ENCODE data around the gene MYO3B.
A peak's percentile ranks its signal among the peaks of the same experiment; 100 is the strongest.

MYO3B gene

DNA sequence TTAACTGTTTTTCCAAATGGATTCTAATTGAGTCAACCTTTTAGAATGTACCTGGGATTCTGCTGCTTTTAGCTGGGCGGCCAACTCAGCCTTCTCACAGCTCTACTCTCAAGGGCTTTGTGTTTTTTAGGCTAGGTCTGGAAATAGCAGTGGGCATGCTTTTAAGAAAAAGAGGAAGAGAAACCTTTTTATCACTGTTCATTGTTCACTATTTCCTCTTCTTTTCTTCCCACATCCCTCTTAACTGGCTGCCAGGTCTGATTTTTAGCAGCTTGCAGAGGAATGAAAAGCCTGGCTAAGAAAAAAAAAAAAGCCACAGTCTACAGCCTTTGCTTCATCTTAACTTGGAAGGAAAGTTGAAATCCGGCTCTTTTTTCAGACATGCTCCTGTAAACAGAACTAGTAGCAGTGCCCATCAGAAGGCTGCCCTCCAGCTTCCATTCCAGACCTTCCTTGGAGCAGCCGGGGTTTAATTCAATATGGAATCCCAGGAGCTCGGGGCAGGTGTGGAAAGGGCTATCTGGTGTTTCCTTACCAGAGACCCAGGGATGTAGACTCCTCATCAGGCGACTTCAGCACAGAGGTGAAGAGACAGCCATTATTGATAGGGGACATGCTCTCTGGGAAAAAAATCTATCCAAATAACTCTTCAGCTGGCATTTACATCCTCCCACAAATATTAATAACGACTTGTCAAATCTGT is 230.7 kb downstream of the MYO3B start:
- H3K27me3 ChIP-seq = no peaks in the 10 kb centered on the region
- no peaks in the 10 kb centered on the region for H3K4me1 ChIP-seq
- no peaks in the 10 kb centered on the region for H3K9me3 ChIP-seq
- no peaks in the 10 kb centered on the region for H3K36me3 ChIP-seq
- no peak overlapping the region for H3K4me3 ChIP-seq (ENCODE audit: low read depth, low read length)
- no peak for DNase-seq
- no peak for TF ChIP-seq CTCF (IDR thresholded peaks at IDR 0.05; ENCODE audit: low read depth, low read length)

DNA sequence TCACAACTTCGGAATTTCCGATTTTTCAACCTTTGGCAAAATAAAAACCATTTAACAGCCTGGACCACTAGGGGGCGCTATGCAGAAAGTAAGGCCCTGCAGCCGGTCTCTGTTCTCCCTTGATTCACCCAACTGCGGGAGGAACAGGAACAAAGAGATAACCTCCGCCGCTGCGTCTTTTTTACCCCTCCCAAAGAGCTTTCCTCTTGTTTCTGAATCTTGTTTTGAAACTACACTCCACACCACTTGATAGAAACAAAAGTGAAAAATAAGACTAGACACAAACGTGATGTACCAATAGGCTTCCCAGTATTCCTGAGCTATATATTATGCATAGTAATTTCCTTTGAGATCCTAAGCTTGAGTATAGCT is 231.2 kb downstream of the MYO3B start:
- TF ChIP-seq CTCF (IDR thresholded peaks at IDR 0.05; ENCODE audit: low read depth, low read length) = peak; percentile 72
- peak overlapping the region; percentile 31; the same call in 1 of the 2 replicates for H3K4me3 ChIP-seq (ENCODE audit: low read depth, low read length)
- DNase-seq = peak; percentile 58

DNA sequence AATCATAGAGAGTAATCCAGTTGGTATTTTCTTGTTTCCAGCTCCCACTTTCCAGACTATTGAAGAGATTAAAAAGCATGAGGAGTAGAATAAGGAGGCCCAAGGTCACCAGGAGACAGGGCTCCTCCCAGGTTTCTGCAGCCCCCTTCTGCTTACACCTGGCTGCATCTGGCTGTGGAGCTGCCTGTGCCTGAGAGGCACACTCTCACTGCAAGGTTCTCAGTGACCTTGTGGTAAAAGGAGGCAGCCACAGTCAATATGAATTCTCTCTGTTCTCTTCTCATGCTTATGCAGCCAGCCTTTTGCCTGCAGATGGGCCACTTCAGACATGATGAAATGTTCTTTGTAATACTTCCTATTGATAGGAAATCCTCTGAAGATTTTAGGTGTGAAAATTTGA is 233.7 kb downstream of the MYO3B start:
- H3K36me3 ChIP-seq = no peaks in the 10 kb centered on the region
- no peaks in the 10 kb centered on the region for H3K9me3 ChIP-seq
- no peaks in the 10 kb centered on the region for H3K27me3 ChIP-seq
- no peak overlapping the region for H3K4me3 ChIP-seq (ENCODE audit: low read depth, low read length)
- H3K4me1 ChIP-seq = no peaks in the 10 kb centered on the region
- no peak for DNase-seq
- TF ChIP-seq CTCF (IDR thresholded peaks at IDR 0.05; ENCODE audit: low read depth, low read length) = no peak

More for the DNA sequence above, 231.2 kb downstream of the MYO3B start:
- Histone ChIP-seq H3K36me3 (no peaks in the 10 kb centered on the region), H3K27me3 (no peaks in the 10 kb centered on the region), H3K4me1 (no peaks in the 10 kb centered on the region), H3K9me3 (no peaks in the 10 kb centered on the region)

GRCh38 chr2:170420961-170421687 is 243.2 kb downstream of the MYO3B start:
- no peak for DNase-seq
- Histone ChIP-seq H3K9me3 (no peaks in the 10 kb centered on the region), H3K4me1 (no peaks in the 10 kb centered on the region), H3K27me3 (no peaks in the 10 kb centered on the region), H3K4me3 (ENCODE audit: low read depth, low read length) (no peak overlapping the region), H3K36me3 (no peaks in the 10 kb centered on the region)
- no peak for TF ChIP-seq CTCF (IDR thresholded peaks at IDR 0.05; ENCODE audit: low read depth, low read length)

- H3K9me3 ChIP-seq = no peaks in the 10 kb centered on the region
- no peak for DNase-seq
- no peaks in the 10 kb centered on the region for H3K36me3 ChIP-seq
- no peak for TF ChIP-seq CTCF (IDR thresholded peaks at IDR 0.05; ENCODE audit: low read depth, low read length)
- H3K4me3 ChIP-seq (ENCODE audit: low read depth, low read length) = no peak overlapping the region
- no peaks in the 10 kb centered on the region for H3K4me1 ChIP-seq
- H3K27me3 ChIP-seq = no peaks in the 10 kb centered on the region
These were observed 246.0 kb downstream of the MYO3B start for GRCh38 chr2:170423919-170424318.

GRCh38 chr2:170425281-170425751 is 247.4 kb downstream of the MYO3B start:
- DNase-seq = no peak
- no peaks in the 10 kb centered on the region for H3K9me3 ChIP-seq
- H3K36me3 ChIP-seq = no peaks in the 10 kb centered on the region
- no peak overlapping the region for H3K4me3 ChIP-seq (ENCODE audit: low read depth, low read length)
- TF ChIP-seq CTCF (IDR thresholded peaks at IDR 0.05; ENCODE audit: low read depth, low read length) = no peak
- no peaks in the 10 kb centered on the region for H3K27me3 ChIP-seq
- H3K4me1 ChIP-seq = no peaks in the 10 kb centered on the region
